Subcutaneous adipose tissue (tissue), 4 donors: ENCODE measurements around the gene BRSK2. TPM values are rescaled to one million over a fixed set of nuclear protein-coding genes. Genes with fewer than 3 reads are reported as not detected.

Experiments used
- total RNA-seq, 4 donors: library from RNA; depleted of rRNA; stranded (reverse); fragments of >200 nt; gene quantifications; one replicate each; pipeline ENCODE4 v1.1.0, GENCODE V29; 2016
- TF ChIP-seq, protein P1 (sequence below): fragments of 450-650 bp; IDR thresholded peaks from one replicate; pipeline ENCODE4 v1.5.1; 2016; ENCODE audit warnings: low read depth, mild to moderate bottlenecking, control low read depth, antibody characterized with exemption, moderate library complexity

The BRSK2 gene
- total RNA-seq, 4 donors from 2014 or later: 0.22 to 0.49 TPM; not detected in 2

DNA sequence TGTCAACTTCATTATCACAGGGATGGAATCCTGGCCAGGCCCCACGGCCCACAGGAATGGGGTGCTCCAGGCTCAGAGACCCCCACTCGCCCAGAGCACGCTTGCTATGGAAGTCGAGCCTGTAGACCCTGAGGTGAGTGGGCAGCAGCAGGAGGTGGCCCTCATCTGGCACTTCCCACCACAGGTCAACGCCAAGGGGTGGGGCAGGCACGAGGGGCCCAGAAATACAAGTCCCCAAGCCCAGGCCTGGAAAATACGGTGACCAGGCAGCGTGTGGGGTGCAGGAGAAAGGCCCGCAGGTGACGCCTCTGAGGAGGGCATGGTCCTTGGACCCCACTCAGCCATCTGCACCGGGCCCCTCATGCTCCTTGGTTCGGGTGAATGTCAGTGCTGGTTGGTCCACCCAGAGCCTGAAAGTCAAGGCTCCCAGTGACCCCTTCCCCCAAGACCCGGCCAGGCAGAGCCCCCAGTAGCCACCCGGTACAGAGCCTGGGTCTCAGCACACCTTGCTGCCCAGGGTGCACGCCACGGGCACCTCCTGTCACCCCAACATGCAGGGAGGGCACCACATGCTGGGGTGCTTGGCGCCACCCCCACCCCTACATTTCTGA, 94.4 kb downstream of the BRSK2 start:
- TF ChIP-seq, protein P1, sequence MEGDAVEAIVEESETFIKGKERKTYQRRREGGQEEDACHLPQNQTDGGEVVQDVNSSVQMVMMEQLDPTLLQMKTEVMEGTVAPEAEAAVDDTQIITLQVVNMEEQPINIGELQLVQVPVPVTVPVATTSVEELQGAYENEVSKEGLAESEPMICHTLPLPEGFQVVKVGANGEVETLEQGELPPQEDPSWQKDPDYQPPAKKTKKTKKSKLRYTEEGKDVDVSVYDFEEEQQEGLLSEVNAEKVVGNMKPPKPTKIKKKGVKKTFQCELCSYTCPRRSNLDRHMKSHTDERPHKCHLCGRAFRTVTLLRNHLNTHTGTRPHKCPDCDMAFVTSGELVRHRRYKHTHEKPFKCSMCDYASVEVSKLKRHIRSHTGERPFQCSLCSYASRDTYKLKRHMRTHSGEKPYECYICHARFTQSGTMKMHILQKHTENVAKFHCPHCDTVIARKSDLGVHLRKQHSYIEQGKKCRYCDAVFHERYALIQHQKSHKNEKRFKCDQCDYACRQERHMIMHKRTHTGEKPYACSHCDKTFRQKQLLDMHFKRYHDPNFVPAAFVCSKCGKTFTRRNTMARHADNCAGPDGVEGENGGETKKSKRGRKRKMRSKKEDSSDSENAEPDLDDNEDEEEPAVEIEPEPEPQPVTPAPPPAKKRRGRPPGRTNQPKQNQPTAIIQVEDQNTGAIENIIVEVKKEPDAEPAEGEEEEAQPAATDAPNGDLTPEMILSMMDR: no peak

GRCh38 chr11:1484695-1485503, 95.2 kb downstream of the BRSK2 start:
- TF ChIP-seq, protein P1: no peak

DNA sequence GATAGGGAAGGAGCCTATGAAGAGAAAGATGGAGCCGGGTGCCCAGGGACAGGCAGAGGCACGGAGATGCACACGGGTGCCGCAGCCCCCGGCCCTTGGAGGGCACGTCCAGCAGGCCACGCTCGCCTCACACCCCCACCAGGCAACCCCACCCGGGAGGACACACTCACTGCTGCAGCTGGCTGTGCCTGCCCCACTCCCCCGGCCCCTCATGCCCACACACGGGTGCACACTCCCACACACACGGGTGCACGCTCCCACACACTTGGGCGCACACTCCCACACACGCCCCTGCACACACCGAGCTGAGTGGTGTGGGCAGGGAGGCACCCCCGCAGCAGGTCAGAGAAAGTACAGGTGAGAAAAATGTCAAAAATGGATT, 95.8 kb downstream of the BRSK2 start:
- TF ChIP-seq, protein P1: no peak

DNA sequence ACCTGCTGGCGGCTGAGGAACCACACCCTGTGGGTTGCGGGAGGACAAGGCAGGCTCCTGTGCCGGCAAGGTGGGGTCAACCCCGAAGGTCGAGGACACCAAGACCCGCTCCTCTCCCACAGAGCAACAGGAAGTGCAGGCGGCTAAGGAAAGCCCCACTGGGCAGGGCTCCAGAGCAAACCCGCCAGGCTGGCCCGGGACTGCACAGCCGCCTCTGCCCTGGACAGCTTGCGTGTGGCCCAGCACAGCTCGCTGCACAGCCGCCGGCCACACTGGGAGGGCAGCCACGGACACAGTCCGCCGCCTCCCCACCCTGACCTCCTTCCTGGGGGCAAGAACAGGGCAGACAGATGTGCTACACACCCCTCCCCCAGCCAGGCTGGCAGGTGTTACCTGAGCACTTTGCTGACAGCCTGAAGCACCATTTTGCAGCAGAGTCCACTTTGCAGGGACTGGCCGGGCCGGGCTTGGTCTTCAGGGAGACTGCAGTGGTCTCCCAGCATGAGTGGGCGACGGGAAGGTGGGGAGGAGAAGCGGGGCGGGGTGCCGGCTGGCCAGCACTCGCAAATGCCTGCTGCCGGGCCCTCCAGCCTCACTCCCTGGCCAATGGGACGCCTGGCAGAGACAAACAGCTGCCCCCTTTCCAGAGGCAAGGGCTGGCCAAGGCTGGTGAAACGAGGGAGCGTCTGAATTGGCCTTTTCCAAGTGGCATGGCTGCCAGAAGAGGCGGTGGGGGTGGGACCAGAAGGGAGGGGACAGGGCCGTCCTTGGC, 96.5 kb downstream of the BRSK2 start, which contains the start of gene MOB2:
TSS of gene MOB2 (minus strand) at position 726 of the 772 bp plus-strand sequence. CDS start at position 503, 223 bp downstream.
- TF ChIP-seq, protein P1: no peak

DNA sequence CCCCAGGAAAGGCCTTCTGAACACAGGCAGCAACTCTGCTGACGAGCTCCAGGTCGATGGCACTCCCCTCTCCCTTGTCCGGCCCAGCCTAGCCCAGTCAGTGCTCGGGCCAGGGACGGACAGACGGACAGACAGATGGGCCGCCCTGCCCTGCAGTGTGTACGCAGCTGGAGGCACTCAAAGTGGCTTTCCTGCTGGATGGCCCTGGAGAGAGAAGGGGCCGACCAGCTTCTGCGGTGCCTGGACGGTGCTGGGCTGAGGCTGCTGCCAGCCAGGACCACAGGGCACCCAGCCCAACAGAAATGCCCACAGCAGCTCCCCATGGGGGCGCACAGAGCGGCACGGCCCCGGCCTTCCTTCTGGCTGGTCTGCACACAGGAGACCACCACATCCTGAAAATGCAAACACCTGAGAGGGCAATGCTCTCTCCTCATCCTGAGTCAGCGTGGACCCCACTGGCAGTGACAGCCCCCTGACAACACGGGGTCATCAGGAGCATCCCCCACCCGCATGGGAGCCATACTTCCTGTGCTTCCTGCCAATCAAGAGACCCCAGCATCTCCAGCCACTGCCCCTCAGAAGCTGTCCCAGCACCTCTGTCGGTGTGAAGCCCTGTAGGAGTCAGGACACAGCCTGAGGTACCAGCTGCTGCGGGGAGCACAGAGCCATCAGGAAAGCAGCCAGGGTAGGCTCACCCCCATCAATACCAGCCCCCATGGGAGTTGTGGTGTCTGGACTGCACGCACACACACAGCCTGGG, 97.5 kb downstream of the BRSK2 start:
- TF ChIP-seq, protein P1: no peak

- TF ChIP-seq, protein P1: no peak
Measured at GRCh38 chr11:1487851-1488574, 98.3 kb downstream of the BRSK2 start.
